GM18498 (cell line): ENCODE measurements around the gene CYBA.

ENCODE experiments used
- ATAC-seq: cut with Tn5 transposase; IDR thresholded peaks from one replicate; pipeline ENCODE4 v1.9.1; 2021; ENCODE audit warnings: mild to moderate bottlenecking, moderate library complexity; ENCODE audit not compliant: unreplicated experiment

CYBA gene

DNA sequence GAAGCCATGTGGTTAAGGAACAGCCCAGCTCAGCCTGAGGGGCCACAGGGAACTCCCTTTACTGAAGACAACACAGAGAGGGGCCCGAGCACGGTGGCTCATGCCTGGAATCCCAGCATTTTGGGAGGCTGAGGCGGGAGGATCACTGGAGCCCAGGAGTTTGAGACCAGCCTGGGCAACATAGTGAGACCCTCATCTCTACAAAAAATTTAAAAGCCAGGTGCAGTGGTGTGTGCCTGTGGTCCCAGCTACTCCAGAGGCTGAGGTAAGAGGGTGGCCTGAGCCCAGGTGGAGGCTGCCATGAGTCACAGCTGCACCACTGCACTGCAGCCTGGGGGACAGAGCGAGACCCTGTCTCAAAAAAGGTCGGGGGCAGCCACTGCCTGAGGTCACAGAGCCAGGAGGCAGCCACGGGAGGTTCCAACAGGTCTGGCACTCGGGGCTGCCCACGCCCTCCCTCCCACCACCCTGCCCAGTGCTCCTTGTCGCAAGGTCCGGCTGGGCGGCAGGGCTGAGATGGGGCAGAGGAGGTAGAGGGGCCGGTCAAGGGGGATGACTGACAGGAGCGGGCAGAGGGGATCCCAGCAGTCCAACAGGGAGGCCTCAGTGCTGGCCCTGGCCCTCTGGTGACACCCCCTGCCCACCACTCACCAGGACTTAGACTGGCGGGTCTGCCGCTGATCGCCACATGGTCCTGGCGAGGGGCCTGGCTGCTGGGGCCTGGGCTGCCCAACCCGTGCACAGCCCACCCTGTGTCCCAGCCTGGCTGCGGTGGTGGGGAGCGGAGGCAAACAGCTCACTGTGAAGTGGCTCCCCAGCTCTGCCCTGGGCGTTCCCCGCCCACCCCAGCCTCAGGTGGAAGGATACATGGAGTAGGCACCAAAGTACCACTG is 3.4 kb downstream of the CYBA start:
- no peak for ATAC-seq

DNA sequence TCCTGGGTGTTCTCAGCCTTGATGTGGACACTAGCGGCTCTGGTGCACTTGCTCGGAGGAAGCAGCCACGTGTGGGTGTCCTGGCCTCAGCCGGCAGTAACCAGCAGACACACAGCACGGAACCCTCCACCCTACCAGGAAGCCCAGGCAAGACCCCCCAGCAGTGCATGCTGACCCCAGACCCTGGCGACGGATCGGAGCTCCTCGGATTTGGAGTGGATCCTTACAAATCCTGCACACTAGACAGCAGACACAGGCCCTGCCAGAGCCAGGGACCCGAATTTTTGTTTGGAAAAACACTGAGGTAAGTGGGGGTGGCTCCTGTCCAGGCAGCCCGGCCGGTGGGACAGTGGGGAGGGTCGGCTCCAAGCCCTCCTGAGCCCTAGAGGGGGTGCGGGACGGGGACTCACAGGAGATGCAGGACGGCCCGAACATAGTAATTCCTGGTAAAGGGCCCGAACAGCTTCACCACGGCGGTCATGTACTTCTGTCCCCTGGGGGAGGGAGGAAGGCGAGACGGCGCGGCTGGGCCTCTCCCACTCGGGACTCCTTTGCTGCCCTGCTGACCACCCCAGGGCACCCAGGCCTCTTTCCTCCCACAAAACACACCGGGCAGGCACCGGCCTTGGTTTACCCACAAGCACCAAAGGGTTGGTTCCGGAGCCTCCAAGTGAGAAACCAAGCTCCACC is 4.4 kb downstream of the CYBA start:
- ATAC-seq, result no peak

DNA sequence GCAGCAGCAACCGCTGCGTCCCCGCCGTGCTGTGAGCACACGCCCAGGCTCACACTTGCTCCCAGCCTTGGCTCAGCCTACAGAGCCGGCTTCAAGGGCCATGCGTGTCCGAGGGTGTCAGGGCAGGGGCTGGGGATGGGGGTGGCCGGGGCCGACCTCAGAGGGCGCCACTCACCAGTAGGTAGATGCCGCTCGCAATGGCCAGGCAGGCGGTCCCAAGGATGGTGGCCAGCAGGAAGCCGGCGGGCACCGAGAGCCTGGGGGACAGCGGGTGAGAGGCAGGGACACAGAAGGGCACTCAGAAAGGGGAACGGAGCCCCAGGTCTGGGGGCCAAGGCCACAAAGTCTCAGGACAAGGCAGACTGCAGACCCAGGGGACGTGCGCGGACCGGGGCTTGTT is 4.9 kb downstream of the CYBA start:
- ATAC-seq, result no peak

DNA sequence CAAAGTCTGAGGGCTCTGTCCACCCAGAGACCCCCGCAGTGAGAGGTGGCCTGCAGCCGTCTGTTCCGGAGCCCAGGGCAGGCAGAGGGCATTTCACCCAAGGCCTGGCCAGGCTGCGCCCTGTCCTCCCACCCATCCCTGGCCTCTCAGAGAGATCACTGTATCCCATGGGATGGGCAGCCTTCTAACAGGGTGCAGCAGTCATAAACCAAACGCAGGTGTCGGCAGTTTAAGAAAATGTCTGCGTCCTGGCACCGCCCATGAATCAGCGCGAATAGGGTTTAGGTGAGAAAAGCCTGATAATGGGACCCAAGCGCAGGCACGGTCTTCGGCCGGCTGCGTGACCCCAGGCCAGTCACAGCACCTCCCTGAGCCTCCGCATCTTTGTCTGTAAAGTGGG is 5.4 kb downstream of the CYBA start:
- ATAC-seq, result no peak

DNA sequence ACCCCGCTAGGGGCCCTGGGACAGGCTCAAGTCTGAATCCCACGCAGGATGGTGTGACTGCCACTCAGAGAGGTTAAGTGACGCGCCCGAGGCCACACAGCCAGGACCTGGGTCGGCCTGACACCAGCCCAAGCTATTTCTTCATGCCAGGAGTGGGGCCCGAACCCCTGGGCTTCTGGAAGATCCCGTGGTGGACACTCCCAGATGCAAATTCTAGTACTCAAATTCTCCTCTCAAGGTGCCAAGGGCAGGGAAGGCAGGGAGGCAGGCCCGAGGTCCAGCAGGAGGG is 7.3 kb downstream of the CYBA start:
- no peak for ATAC-seq

DNA sequence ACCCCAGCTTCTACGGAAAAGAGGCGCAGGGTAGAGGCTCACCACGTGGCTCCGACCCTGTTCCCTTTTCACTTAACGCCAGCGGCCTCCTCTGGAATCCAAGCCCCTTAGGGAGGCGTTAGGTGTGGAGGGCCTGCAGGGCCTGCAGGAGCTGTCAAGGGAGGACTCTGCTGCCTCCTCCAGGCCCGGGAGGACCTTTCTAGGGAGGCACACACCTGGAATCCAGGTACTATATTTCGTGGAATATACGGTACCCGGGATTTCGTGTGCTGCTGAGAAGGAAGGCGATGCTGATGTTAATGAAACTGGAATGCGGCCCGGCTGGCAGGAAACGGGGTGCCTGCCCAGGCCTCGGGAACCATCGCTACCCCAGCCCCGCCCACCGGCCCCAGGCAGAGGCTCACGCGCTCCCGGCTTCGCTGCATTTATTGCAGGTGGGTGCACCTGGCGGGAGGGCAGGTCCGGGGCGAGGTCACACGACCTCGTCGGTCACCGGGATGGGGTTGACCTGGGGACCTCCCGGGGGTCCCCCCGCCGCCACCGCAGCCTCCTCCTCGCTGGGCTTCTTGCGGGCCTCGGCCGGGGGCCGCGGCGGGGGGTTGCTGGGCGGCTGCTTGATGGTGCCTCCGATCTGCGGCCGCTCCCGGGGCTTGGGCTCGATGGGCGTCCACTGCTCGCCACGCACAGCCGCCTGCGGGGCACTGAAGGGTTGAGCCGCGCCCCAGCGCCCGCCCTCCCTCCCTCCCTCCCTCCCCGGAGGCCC is 7.8 kb downstream of the CYBA start:
- no peak for ATAC-seq

DNA sequence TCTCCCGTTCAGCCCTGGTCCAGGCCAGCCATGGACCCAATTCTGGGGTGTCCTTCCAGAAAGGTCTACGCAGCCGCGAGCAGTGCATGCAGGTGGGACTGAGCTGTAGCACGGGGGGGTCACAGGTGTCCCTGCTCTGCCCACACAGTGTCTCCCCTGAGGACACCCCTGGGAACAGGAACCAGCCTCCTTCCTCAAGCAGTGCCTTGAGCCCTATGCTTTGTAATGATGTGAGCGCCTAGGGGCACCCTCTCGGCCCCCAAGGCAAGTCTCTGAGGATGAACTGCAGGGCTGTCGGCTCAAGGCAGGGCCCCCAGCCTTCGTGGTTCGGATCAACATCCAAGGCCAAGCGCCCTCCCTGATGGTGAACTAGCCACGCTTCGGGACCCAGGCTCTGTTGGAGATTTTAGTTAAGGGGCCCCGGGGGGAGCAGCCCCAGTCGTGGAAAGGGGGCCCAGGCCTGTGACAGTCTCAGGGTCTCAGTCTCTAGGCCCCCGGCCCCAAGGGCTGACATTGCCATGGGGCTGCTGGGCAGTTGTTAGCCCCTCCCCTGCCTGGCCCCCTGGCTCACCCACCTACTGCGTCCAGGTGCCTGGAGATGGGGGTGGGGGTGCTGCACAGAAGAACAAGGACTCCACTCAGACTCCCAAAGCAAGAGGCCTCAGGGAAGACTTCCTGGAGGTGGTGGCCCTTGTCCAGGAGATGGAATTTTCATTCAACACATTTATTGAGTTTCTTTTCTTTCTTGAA is 10.2 kb downstream of the CYBA start:
- ATAC-seq, result no peak

DNA sequence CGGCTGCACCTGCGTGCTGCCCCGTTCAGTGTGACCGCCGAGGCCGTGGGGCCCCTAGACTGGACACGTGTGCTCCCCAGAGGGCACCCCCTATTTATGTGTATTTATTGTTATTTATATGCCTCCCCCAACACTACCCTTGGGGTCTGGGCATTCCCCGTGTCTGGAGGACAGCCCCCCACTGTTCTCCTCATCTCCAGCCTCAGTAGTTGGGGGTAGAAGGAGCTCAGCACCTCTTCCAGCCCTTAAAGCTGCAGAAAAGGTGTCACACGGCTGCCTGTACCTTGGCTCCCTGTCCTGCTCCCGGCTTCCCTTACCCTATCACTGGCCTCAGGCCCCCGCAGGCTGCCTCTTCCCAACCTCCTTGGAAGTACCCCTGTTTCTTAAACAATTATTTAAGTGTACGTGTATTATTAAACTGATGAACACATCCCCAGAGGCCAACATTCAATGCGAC is 10.8 kb downstream of the CYBA start:
- ATAC-seq, result no peak

DNA sequence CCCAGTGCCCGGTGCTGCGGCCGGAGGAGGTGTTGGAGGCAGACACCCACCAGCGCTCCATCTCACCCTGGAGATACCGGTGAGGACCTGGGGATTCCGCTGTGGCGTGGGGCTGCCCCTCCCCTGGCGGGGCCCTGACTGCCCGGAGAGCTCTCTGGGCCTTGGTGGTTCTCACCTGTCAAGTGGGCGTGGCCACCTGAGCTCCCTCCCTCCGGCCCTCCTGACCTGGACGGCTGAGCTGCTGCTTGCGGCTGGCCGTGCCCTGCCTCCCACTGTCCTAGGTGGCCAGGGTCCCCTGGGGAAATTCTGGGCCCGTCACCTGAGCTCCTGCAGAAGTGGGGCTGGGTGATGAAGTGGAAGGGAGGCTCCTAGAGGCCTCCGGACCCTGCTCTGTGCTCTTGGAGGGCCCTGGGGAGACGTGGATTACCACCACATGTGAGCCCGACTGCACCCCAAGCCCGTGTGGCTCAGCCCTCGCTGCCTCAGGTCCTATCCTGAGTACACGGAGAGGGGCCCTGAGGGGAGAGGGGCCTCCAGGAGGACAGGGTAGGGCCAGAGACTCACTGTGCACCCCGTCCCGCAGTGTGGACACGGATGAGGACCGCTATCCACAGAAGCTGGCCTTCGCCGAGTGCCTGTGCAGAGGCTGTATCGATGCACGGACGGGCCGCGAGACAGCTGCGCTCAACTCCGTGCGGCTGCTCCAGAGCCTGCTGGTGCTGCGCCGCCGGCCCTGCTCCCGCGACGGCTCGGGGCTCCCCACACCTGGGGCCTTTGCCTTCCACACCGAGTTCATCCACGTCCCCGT is 11.4 kb downstream of the CYBA start:
- ATAC-seq, result no peak

DNA sequence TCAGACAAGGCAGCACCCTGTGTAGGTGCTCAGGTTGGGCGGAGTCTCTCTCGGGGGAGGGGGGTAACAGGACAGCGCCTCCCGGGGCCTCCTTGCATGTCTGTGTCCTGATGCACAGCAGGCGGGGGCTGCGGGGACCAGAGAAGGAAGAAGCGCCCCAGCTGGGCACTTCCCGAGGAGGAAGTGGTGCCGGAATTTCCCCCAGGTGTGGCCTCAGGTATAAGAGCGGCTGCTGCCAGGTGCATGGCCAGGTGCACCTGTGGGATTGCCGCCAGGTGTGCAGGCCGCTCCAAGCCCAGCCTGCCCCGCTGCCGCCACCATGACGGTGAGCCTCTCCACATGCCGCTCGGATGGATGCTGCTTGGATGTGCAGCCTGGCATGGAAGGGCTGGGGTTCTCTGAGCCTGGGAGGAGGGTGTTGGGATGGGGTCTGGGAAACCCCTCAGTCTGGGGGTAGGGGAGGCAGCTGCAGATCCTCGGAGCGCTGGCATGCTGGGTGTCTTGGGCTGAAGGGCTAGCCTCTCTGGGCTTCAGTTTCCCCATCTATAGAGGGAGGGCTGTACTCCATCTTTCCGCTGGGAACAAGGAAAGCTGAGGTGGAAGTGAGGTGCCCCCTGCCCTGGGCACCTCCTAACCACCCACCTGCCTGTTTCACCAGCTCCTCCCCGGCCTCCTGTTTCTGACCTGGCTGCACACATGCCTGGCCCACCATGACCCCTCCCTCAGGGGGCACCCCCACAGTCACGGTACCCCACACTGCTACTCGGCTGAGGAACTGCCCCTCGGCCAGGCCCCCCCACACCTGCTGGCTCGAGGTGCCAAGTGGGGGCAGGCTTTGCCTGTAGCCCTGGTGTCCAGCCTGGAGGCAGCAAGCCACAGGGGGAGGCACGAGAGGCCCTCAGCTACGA is 12.3 kb downstream of the CYBA start, which contains the start of gene IL17C:
Gene IL17C, plus strand, starts transcription at position 250 of the 908 bp plus-strand sequence. Its CDS starts 70 bp downstream, at position 320.
- no peak for ATAC-seq

DNA sequence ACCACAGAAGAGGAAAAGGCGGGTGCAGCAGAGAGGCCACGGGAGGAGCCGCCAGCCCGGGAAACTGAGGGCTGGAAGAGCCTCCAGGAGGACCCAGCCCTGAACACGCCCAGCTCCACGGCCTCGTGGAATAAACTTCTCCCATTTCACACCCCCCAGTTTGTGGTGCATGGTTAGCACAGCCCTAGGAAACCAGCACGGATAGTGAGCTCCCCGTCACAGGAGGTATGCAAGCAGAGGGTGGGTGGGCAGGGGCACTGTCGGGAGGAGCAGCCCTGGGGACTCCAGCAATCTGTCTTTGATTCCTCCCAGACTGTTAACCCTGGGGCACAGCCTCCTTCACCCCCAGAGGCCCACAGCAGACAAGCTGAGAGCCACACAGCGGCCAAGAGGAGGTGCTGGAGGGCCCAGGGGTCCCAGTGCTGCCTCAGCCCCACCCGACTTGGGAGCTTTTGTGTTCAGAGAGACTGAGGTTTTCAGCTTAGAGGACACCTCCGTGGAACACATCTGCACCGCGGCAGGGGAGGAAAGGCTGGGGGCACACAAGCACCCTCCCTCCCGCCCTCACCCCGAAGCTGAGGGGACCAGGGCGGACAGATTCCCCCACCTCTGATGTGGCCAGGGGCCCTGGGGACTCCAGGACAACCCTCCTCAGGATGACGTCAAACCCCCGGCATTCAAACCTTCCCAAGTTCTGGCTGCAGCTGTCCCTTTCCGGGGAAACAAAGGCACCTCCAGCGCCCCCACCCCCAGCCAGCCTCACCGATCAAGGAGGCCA is 14.2 kb downstream of the CYBA start:
- no peak for ATAC-seq

DNA sequence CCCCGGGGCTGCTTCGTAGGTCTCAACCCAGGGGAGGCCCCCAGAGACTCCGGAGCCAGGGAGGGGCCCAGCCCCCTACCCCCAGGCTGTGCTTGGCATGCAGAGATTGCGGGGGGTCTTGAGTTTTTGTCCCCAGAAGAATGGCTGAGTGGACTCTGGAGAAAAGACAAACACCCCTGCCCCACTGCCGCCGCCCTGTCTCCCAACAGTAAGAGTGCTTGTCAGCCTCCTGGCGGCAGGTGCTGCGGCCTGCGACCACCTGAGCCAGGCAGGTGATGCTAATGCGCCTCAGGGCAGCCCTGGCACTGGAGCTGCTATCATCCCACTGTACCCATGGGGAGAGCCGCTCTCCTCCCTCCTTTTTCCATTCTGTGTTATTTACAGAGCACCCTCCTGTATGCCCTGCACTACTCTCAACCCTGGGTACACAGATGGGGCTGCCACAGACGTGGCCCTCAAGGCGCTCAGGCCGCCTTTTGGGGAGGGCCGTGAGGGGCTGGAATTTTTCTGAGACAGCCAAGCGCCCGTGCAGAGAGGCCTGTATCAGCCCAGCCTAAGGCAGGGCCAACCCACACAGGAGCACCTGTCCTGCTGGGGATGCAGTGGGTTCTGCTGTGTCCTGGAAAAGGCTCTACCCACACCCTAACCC is 15.1 kb downstream of the CYBA start:
- ATAC-seq, result no peak

DNA sequence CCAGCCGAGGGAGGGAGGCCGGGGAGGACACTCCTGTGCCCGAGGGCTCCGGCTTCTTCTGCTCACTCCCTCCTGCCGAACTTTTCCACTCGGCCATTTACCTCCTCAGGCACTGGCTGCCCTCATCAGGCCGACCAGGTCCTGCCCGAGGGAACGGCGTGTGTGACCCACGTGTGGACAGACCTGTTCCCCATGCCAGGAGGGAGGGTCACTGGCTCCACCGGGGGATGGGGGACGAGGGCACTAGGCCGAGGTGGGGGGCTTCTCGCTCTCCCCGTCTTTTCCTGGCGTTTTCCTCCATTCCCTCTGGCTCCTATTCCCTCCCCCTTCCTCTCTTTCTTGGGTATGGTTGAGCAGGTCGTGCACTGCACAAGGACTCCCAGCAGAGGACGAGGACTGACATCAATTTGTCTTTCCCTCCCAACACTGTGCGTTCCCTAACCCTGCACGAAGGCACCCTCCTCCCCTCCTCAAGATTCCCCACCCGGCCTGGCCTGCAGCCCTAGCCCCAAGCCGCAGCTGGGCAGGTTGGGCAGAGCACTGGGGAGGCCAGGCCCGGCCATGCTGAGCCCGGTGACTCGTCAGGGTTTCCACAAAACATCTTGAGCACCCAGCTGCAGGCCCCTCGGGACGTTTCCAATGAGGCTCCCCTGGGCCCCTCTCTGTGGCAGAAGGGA is 15.7 kb downstream of the CYBA start:
- ATAC-seq, result no peak

DNA sequence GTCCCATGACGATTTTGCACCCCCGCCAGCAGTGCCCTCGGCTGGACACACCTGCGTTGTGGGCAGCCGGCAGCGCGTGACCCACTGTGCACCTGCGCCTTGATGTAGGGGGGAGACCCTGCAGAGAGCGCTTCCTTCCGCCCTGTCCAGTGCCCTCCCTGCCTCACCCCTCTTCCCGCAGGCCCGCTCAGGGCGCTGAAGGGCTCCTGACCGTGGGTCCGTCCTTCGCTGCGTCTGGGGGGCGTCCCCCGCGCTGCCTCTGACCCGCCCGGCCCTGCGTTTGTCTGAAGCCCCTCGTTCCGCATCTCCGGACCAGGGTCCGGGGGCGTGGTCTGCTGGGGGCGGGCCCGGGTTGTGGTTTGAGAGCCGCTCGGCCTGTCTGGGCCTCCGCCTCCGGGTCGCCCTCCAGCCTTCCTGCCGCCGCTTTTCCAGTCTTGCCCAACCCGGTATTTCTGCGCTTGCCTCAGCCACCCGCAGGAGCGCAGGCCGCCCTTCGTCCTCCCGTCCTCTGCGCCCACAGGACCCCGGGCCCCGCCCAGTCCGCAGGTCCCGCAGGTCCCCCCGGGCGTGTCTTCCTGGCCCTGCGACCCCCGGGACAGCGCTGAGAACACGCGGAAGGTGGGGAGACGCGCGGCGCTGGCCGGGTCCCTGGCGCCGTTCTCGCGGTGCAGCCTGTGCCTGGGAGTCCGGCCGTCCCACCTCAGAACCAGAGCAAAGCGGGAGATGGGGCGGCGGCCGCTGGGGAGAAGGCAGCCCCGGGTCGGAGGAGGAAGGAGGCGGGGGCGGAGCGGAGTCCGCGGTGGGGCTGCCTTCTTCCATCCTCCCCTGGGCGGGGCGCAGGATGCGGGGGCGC is 16.5 kb downstream of the CYBA start:
- ATAC-seq, result peak; percentile 44

DNA sequence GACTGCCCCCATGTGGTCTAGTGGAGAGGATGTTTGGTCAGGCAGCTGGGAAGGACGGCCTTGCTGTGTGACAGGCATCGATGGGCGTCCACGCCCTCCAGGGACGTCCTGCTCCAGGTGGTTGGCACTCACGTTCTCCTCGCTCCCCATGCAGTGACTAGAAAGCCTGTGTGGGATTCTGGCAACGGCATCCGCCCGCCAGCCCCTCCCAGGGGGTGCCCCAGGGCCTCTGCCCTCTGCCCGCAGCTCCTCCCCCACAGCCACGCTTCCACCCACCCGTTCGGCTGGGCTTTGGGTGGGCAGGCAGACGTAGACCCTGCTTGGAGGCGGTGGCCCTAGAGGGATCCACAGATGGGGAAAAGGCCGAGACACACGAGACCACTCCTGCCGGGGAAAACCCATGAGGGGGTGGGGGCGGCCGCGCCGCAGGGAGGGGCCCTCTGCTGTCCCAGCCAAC is 17.1 kb downstream of the CYBA start:
- ATAC-seq, result peak; percentile 26

DNA sequence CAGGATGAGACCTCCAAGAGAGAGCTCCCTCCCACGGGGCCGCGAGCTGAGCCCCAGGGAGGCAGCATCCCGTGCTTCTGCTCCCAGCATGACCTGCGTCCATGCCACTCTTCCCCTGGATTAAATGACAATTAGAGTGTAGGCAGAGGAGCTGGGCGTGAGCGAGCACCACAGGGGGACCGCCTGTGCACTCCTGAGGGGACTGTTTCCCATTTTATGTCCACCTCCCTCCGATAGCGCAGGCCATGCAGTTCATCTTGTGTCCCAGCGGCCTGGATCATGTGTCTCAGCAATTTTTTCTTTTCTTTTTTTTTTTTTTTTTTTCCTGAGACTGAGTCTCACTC is 18.3 kb downstream of the CYBA start:
- no peak for ATAC-seq
